ENCODE data around the gene GNAI1. TPM values are rescaled to one million over a fixed set of nuclear protein-coding genes. Genes with fewer than 3 reads are reported as not detected.

Gene GNAI1
- total and polyA plus RNA-seq, 2 of the 13 experiments (the other 11 are each of a cell fraction or from before 2014, with no cell fraction given): 3.5 to 5.7 TPM

GRCh38 chr7:80207501-80207900, 72.9 kb downstream of the GNAI1 start (continued):
- TF ChIP-seq LBX2 (CRISPR knock-in tag; IDR thresholded peaks at IDR 0.05; ENCODE audit: borderline replicate concordance) (no peak), STAT6 (CRISPR knock-in tag; IDR thresholded peaks at IDR 0.05; ENCODE audit: borderline replicate concordance) (no peak), MIXL1 (CRISPR knock-in tag; IDR thresholded peaks at IDR 0.05) (no peak), MXI1 (IDR thresholded peaks at IDR 0.05; ENCODE audit: borderline replicate concordance, low read depth, low read length) (no peak), ZSCAN9 (CRISPR knock-in tag; IDR thresholded peaks at IDR 0.05; ENCODE audit: borderline replicate concordance) (no peak), ZNF552 (CRISPR knock-in tag; IDR thresholded peaks at IDR 0.05; ENCODE audit: borderline replicate concordance) (no peak), POLR2AphosphoS2 (IDR thresholded peaks at IDR 0.05; ENCODE audit: low read depth, low read length) (no peak), GFI1 (CRISPR knock-in tag; IDR thresholded peaks at IDR 0.05; ENCODE audit: borderline replicate concordance) (no peak), ZNF781 (CRISPR knock-in tag; IDR thresholded peaks at IDR 0.05; ENCODE audit: borderline replicate concordance, not compliant biosample characterization) (no peak)
- TF ChIP-seq, protein P1, sequence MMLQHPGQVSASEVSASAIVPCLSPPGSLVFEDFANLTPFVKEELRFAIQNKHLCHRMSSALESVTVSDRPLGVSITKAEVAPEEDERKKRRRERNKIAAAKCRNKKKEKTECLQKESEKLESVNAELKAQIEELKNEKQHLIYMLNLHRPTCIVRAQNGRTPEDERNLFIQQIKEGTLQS (CRISPR knock-in tag; IDR thresholded peaks at IDR 0.05): no peak
- TF ChIP-seq, protein P2, sequence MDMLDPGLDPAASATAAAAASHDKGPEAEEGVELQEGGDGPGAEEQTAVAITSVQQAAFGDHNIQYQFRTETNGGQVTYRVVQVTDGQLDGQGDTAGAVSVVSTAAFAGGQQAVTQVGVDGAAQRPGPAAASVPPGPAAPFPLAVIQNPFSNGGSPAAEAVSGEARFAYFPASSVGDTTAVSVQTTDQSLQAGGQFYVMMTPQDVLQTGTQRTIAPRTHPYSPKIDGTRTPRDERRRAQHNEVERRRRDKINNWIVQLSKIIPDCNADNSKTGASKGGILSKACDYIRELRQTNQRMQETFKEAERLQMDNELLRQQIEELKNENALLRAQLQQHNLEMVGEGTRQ (IDR thresholded peaks at IDR 0.05; ENCODE audit: low read depth, low read length): no peak
- TF ChIP-seq, protein P2 (CRISPR knock-in tag; IDR thresholded peaks at IDR 0.05; ENCODE audit: borderline replicate concordance): no peak
